Smooth muscle cell of bladder (primary cell): ENCODE data around the gene ZNF398. TPM values are rescaled to one million over a fixed set of nuclear protein-coding genes. Genes with fewer than 3 reads are reported as not detected.

Experiments used
- total RNA-seq: library from RNA; depleted of rRNA; stranded (reverse); fragments of >200 nt; gene quantifications from 2 replicates; pipeline ENCODE4 v1.2.3, GENCODE V29; 2014

Gene ZNF398
- total RNA-seq, result 4.1 and 5.5 TPM in 2 replicates

GRCh38 chr7:149147072-149147751 lies at the start of gene ZNF398:
ZNF398 (plus strand) TSS chr7:149147453; CDS start chr7:149147743, 290 bp downstream.

GRCh38 chr7:149125863-149126661 lies 21.2 kb upstream of the ZNF398 start, which contains the start of gene ZNF425:
ZNF425 (minus strand) TSS chr7:149126324; CDS start chr7:149126213, 111 bp downstream.

GRCh38 chr7:149195180-149196150 lies 48.2 kb downstream of the ZNF398 start, which contains the start of gene ZNF282:
ZNF282 (plus strand) TSS chr7:149195546; CDS start chr7:149195590, 44 bp downstream.

Other genes with a start within 250 kb of the ZNF398 start
- 422 and 623 TPM in 2 replicates for gene PDIA4, start 118.9 kb upstream of the ZNF398 start, total RNA-seq
- 3.0 and 4.9 TPM in 2 replicates for gene ZNF786, start 56.7 kb upstream of the ZNF398 start, total RNA-seq
- gene ZNF425, start 21.1 kb upstream of the ZNF398 start, total RNA-seq, result 4.4 and 5.8 TPM in 2 replicates
- 14.6 and 15.1 TPM in 2 replicates for gene ZNF282, start 48.1 kb downstream of the ZNF398 start, total RNA-seq
- 2.1 and 3.9 TPM in 2 replicates for gene ZNF212, start 92.2 kb downstream of the ZNF398 start, total RNA-seq
- 9.1 and 12.5 TPM in 2 replicates for gene ZNF783, start 114.7 kb downstream of the ZNF398 start, total RNA-seq